ENCODE data around the gene BRD2.

Gene BRD2

GRCh38 chr6:32972353-32973143 lies 4.2 kb downstream of the BRD2 start:
- DNase-seq (ENCODE audit: low spot score) = no peak

DNA sequence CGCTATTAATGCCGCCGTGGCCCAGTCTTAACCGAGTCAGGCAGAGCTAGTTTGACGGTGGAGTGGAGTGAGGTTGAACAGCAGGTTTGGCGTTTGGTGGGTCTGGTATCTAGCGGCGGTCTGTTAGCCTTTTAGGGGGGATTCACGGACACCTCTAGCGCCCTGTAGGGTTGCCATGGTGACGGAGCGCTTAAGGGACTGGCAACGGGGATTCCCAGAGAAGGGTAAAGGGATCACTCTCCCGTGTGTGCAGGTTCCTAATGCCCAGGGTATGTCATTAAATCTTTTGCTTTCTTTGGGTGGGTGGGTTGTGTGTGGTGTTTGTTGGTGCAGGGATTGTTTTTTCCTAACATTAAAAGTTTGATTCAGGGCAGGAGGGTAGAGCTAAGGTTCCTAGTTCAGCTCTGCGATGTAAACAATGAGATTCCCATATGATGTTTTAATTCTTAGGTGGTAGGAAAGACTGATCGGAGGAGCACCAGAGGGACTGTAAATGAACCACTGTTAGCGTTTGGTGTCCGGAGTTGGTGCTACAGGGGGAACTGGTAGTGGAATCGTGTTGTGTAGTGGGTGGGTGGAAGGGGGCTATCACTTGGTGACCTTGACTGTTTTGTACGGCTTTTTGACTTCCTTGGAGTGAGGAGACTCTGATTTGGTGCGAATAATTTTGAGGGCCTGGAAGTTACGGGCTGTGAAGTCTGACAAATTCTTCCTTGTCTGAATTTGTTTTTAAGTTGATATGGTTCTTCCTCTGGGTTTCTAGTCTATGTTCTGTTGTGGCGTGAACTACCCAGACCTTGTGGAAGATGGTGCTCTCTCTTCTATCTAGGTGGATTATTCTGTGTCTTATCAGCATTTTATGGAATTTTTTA lies 5.0 kb downstream of the BRD2 start:
- no peak for DNase-seq (ENCODE audit: low spot score)

- no peak for DNase-seq (ENCODE audit: low spot score)
Measured at GRCh38 chr6:32974016-32974333, 5.6 kb downstream of the BRD2 start.

- DNase-seq (ENCODE audit: low spot score) = no peak
Measured at GRCh38 chr6:32974541-32975308, 6.3 kb downstream of the BRD2 start.

DNA sequence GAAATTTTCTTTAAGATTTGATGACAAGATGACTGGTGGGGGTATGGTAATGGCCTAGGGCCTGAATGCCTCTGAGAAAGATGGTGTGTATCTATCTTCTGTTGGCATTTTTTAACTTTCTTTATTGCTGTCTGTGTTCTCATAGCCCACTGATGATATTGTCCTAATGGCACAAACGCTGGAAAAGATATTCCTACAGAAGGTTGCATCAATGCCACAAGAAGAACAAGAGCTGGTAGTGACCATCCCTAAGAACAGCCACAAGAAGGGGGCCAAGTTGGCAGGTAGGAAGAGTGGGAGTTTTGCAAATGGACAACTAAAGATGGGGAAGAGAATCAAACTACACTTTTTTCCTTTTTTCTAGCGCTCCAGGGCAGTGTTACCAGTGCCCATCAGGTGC lies 7.5 kb downstream of the BRD2 start:
- DNase-seq (ENCODE audit: low spot score) = no peak

- DNase-seq (ENCODE audit: low spot score) = no peak
Measured at GRCh38 chr6:32976334-32977069, 8.1 kb downstream of the BRD2 start.

GRCh38 chr6:32977272-32977952 lies 9.0 kb downstream of the BRD2 start:
- no peak for DNase-seq (ENCODE audit: low spot score)

DNA sequence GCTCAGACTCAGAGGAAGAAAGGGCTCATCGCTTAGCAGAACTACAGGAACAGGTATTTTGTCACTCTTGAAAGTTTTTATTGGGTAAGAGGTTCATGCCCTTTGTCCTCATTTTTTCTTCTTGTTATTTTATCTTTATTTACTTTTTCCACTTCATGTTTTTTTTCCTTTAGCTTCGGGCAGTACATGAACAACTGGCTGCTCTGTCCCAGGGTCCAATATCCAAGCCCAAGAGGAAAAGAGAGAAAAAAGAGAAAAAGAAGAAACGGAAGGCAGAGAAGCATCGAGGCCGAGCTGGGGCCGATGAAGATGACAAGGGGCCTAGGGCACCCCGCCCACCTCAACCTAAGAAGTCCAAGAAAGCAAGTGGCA lies 9.5 kb downstream of the BRD2 start:
- DNase-seq (ENCODE audit: low spot score) = no peak

- DNase-seq (ENCODE audit: low spot score) = no peak
Measured at GRCh38 chr6:32979720-32980487, 11.5 kb downstream of the BRD2 start.

DNA sequence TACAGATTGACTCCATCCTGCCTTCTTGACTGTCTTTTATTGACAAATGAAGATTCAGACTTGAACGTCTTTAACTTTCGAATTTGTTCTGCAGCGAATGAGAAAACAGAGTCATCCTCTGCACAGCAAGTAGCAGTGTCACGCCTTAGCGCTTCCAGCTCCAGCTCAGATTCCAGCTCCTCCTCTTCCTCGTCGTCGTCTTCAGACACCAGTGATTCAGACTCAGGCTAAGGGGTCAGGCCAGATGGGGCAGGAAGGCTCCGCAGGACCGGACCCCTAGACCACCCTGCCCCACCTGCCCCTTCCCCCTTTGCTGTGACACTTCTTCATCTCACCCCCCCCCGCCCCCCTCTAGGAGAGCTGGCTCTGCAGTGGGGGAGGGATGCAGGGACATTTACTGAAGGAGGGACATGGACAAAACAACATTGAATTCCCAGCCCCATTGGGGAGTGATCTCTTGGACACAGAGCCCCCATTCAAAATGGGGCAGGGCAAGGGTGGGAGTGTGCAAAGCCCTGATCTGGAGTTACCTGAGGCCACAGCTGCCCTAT lies 12.2 kb downstream of the BRD2 start:
- DNase-seq (ENCODE audit: low spot score) = no peak

- no peak for DNase-seq (ENCODE audit: low spot score)
Measured at GRCh38 chr6:32982084-32982701, 13.8 kb downstream of the BRD2 start.

GRCh38 chr6:32982702-32983492 lies 14.5 kb downstream of the BRD2 start:
- no peak for DNase-seq (ENCODE audit: low spot score)

GRCh38 chr6:32983493-32983848 lies 15.1 kb downstream of the BRD2 start:
- DNase-seq (ENCODE audit: low spot score) = no peak

DNA sequence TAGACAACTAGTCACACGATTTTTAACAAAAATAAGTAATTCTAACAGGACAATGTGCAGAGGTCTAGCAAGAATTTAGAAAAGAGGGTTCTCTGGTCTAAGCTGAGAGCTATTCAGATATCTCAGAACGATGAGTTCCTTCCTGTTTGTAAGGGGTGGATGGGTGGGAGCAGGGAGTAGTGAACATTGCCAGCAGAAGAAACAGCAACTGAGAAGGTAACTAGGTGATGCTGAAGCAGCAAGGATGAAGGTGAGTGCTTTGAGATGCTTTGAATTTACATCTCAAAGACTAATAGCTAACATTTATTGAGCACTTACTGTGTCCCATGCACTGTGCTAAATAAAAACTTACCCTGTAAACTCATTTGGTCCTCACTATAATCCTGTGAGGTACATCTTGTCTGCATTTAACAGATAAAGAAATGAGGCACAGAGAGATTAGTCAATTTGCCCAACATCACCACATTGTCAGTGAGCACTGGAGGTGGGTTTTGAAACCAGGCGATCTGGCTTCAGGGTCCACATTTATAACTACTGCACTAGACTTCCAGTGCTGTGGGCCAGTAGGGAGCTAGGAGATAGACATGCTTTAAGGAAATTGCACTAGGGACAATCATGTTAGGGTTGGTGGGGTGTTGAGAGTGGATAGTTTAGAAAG lies 15.7 kb downstream of the BRD2 start:
- no peak for DNase-seq (ENCODE audit: low spot score)

- peak; percentile 87 for DNase-seq (ENCODE audit: low spot score)
Measured at GRCh38 chr6:32984622-32985389, 16.4 kb downstream of the BRD2 start.

GRCh38 chr6:32989368-32989767 lies 21.0 kb downstream of the BRD2 start:
- no peak for DNase-seq (ENCODE audit: low spot score)

GRCh38 chr6:32991972-32992371 lies 23.6 kb downstream of the BRD2 start:
- no peak for DNase-seq (ENCODE audit: low spot score)

All from SW480 (cell line).